K562 (cell line): Measurements from ENCODE around the gene WDR45B. TPM values are rescaled to one million over a fixed set of nuclear protein-coding genes. Genes with fewer than 3 reads are reported as not detected.

Experiments used
- ARID3B ChIP-seq: fragments of 250-450 bp; sonication (Bioruptor Pico); IDR thresholded peaks from 2 replicates; pipeline ENCODE4 v1.4.0; 2020; ENCODE audit warnings: borderline replicate concordance
- MNT ChIP-seq, 2 experiments: fragments of 450-650 bp; conservative IDR thresholded peaks; 2 replicates each; pipeline ENCODE4 v1.6.1; 2017; ENCODE audit warnings: mild to moderate bottlenecking in 2 of 2, moderate library complexity in 2 of 2
- POLR2A ChIP-seq: fragments of 450-650 bp; conservative IDR thresholded peaks from 2 replicates; pipeline ENCODE4 v1.6.1; 2016
- PTBP1 ChIP-seq: fragments of 200-400 bp; formaldehyde crosslinking; IDR thresholded peaks from 2 replicates; pipeline ENCODE4 v1.6.1; 2017; ENCODE audit warnings: low read depth, low read length
- TRIM25 ChIP-seq: fragments of 450-650 bp; IDR thresholded peaks from 2 replicates; pipeline ENCODE4 v1.7.0; 2016; ENCODE audit warnings: borderline replicate concordance
- ZNF165 ChIP-seq: fragments of 250-450 bp; sonication (Bioruptor Pico); IDR thresholded peaks from 2 replicates; pipeline ENCODE4 v1.4.0; 2020; ENCODE audit warnings: borderline replicate concordance
- ZNF561 ChIP-seq: fragments of 450-650 bp; formaldehyde crosslinking; conservative IDR thresholded peaks from 2 replicates; pipeline ENCODE4 v1.4.0; 2020; ENCODE audit warnings: mild to moderate bottlenecking, moderate library complexity
- polyA plus RNA-seq, 8 experiments: library from polyadenylated mRNA; depleted of rRNA in 4 of 8; stranded (reverse) in 5 of 8; unstranded in 3 of 8; fragments of >200 nt; fragmentation: Nextera tagmentation in 2 of 8; fragmentation: Illumina TruSeq in 1 of 8; extraction: Ambion mirVana in 2 of 8; extraction: Trizol in 1 of 8; gene quantifications; 2 replicates each; pipeline versions ENCODE4 v1.2.1 to v1.2.3, GENCODE V29; 2011 to 2014; ENCODE audit warnings: inconsistent platforms in 1 of 8, missing spikeins in 1 of 8
- total RNA-seq, 7 experiments: library from RNA; depleted of rRNA in 6 of 7; stranded (reverse); fragments of >200 nt in 6 of 7; fragmentation: Illumina TruSeq in 2 of 7; extraction: Trizol in 2 of 7; gene quantifications; 2 replicates each; pipeline versions ENCODE4 v1.2.1 to v1.2.3, GENCODE V29; 2011 to 2021; ENCODE audit warnings: low replicate concordance in 1 of 7

WDR45B gene
- total and polyA plus RNA-seq, 9 of the 15 experiments (the other 6 are each of a cell fraction or from before 2014, with no cell fraction given) = 0.72 to 74.4 (median 35.9) TPM

GRCh38 chr17:82662711-82663261, 14.5 kb upstream of the WDR45B start (continued):
- TF ChIP-seq MNT (conservative IDR thresholded peaks at IDR 0.05) (no peak), POLR2A (no peak), ARID3B (CRISPR knock-in tag) (no peak), ZNF165 (CRISPR knock-in tag) (no peak), ZNF561 (no peak), PTBP1 (no peak), TRIM25 (no peak)
